GM18909 (cell line): ENCODE results near the gene NUDT10.
"Not testable (repeated sequence)": the region's sequence is repeated elsewhere in the genome, so short reads cannot be mapped to it uniquely, and the experiment has no call there.

Source experiments
- ATAC-seq: cut with Tn5 transposase; IDR thresholded peaks from one replicate; pipeline ENCODE4 v1.9.1; 2021; ENCODE audit warnings: mild to moderate bottlenecking; ENCODE audit not compliant: unreplicated experiment, poor library complexity

NUDT10 gene

GRCh38 chrX:51332188-51332942, at the start of gene NUDT10:
Gene NUDT10, plus strand, starts transcription at chrX:51332822. Its CDS starts 144 bp downstream, at chrX:51332966.
- ATAC-seq: no peak

GRCh38 chrX:51292421-51292820, 40.2 kb upstream of the NUDT10 start:
- ATAC-seq: no peak

- ATAC-seq: no peak
Observed at GRCh38 chrX:51296138-51296537, 36.5 kb upstream of the NUDT10 start.

- no peak for ATAC-seq
Observed at GRCh38 chrX:51316271-51316670, 16.4 kb upstream of the NUDT10 start.

GRCh38 chrX:51332943-51333785, 542 bp downstream of the NUDT10 start:
- not testable (repeated sequence) for ATAC-seq

- ATAC-seq: no peak
Observed at GRCh38 chrX:51334276-51334675, 1.7 kb downstream of the NUDT10 start.

- peak; percentile 79 for ATAC-seq
Observed at GRCh38 chrX:51336584-51336983, 4.0 kb downstream of the NUDT10 start.

GRCh38 chrX:51361251-51361650, 28.6 kb downstream of the NUDT10 start:
- ATAC-seq: no peak

GRCh38 chrX:51376672-51377071, 44.0 kb downstream of the NUDT10 start:
- no peak for ATAC-seq
